Stimulated activated CD8-positive, alpha-beta memory T cell treated with anti-CD3 and anti-CD28 coated beads, Interleukin-7, amount 100 ng/mL, for 48 hours (primary cell): ENCODE results near the gene MTG2.

Source experiments
- DNase-seq, 2 donors: peaks; one replicate each; pipeline ENCODE4 v3.0.0-alpha.2; 2020; ENCODE audit warnings: low read depth in 1 of 2; ENCODE audit errors: extremely low read depth in 1 of 2

The MTG2 gene

DNA sequence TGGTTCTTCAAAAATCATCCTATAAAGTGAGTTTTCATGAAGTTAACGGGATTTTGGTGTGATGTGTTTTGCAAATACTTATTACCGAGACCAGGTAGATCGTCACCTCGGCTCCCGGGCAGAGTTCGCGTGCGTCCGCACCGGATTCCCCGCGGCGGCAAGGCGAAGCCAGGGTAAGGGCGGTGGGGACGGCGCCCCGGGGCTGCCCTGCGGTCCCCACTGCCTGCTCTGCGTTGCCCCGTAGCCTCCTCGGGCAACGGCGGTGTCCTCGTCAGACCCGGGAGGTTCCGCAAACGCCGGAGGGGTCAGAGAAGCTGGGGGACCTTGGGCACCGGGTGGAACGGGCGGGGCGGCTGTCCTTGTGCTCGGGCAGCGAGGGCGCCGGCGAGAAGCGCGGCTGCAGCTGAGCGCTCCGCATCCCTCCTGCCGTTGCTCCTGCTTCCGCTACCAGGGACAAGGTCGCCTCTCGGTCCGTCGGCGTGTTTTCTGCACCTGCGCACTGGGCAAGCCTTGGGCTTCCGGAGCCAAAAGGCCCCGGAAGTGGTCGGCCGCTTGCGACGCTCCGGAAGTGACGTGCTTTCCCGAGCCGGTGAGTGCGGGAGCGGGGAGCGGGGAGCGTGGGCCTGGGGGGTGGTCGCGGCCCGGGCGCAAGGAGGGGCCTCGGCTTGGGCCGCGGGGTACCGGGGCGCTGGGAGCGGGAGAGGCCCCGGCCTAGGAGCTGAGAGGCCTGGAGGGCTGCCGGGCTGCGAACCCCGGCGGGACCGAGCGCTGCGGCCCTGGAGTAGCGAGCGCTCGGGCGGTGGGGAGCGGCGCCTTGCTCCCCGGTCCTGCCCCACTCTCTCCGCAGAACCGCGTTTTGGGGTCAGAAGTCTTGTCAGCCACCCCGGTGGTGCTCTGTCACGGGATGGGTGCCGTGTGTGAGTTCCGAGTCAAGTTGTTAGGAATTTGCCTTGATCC, at the start of gene MTG2:
Gene MTG2 (plus strand): TSS at position 560 of the 957 bp plus-strand sequence. CDS start 10,393 bp downstream, outside the sequence.
- DNase-seq = peak; percentile 85 to 93

- no peak for DNase-seq
These were observed 49.6 kb upstream of the MTG2 start for GRCh38 chr20:62133051-62133845.

- DNase-seq = no peak
These were observed 49.0 kb upstream of the MTG2 start for GRCh38 chr20:62133864-62134263.

DNA sequence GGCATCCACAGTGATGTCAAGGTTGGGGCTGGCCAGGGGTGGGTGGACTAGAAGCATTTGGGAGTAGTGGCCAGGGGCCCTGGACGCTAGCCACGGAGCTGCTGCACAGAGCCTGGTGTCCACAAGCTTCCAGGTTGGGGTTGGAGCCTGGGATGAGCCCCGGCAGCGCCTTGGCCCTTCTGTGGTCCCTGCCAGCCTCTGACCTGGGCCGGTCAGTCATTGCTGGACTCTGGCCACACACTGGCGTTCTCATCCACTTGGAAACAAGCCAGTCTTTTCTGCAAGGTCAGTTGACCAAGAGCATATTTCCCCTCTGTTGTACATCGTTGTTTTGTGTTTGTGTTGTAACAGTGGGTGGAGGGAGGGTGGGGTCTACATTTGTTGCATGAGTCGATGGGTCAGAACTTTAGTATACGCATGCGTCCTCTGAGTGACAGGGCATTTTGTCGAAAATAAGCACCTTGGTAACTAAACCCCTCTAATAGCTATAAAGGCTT, 48.0 kb upstream of the MTG2 start:
- no peak for DNase-seq

DNA sequence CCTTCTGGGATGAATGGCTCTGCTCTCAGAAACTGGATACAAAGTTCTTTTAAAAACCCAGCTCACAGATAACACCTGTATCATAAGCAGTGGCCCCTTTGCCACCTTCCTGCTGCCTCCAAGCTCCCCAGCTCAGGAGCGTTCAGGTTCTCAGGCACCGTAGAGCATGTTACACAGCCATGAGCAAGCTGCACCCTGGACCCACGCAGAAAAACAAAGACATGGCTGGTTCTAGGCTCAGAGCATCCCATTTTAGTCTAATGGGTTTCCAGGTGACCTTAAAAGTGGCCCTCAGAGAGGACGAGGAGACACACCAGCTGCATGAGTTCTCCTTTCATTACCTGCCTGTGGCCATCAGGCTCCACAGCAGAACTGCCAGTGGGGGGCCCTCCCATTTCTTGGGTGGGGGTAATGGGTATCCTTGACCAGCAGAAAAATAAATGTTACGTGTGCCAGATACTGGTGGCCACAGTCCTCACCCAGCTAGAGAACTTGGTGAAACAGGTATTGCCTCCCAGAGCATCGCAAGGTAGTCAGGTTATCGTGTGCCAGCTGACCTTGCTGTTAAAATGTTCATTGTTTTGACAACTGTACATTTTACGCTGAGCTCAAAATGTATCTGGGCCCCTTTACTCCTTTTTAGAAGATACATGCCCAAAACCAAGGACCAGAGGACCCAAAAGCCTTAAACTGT, 47.1 kb upstream of the MTG2 start:
- DNase-seq = no peak

- DNase-seq = no peak
These were observed 46.3 kb upstream of the MTG2 start for GRCh38 chr20:62136283-62137091.

GRCh38 chr20:62137092-62137384, 45.8 kb upstream of the MTG2 start:
- DNase-seq = no peak

DNA sequence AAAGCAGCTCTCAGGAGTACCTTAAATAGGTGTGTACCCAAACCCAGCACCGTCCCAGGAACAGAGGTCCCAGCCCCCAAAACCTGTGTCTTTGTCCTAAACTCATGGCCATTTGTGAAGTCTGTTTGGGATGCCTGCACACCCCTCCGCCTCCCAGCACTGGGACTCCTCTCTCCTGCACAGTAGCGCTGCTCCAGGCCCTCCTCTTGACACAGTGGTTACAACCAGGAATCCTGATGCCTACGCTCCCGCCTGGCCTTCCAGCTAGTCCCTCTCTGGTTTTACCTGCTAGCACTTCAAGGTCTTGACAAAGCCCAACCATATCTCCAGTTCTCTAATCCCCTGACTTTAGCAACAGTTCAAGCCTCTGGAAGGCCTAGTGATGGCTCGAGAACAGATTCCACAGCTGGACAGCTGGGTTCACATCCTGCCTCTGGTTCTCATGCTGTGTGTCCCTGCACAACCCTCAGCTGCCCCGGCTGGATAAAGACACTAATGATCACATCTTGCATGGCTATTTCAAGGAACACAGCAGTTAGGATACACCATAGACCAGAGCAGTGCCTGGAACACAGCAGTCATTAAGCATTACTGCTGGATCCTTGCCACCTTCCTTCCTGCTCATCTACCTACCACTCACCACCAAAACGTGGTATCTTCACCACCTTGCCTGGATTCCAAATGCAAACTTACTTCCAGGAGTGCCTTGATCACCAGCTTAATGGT, 45.2 kb upstream of the MTG2 start:
- DNase-seq = no peak

- DNase-seq = no peak
These were observed 44.7 kb upstream of the MTG2 start for GRCh38 chr20:62138204-62138543.

- no peak for DNase-seq
These were observed 43.9 kb upstream of the MTG2 start for GRCh38 chr20:62138912-62139311.

DNA sequence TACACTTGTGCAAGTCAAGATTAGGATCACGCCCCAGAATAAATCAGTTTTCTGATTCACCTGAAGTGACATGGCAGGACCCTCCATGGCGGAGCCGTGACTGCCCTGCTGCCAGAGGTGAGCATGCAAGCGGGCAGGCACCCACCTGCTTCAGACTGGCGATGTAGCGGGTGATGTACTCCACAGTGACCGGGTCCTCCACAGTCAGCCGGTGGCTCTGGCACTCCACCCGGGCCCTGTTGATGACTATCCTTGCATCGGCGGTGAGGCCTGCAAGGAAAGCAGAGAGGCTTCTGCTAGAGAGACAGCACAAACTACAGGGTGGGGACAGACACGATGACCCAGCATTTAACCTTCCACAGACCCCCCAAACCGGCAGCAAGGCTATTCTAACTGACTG, 43.2 kb upstream of the MTG2 start:
- DNase-seq = no peak

GRCh38 chr20:62141043-62141396, 41.8 kb upstream of the MTG2 start:
- no peak for DNase-seq

DNA sequence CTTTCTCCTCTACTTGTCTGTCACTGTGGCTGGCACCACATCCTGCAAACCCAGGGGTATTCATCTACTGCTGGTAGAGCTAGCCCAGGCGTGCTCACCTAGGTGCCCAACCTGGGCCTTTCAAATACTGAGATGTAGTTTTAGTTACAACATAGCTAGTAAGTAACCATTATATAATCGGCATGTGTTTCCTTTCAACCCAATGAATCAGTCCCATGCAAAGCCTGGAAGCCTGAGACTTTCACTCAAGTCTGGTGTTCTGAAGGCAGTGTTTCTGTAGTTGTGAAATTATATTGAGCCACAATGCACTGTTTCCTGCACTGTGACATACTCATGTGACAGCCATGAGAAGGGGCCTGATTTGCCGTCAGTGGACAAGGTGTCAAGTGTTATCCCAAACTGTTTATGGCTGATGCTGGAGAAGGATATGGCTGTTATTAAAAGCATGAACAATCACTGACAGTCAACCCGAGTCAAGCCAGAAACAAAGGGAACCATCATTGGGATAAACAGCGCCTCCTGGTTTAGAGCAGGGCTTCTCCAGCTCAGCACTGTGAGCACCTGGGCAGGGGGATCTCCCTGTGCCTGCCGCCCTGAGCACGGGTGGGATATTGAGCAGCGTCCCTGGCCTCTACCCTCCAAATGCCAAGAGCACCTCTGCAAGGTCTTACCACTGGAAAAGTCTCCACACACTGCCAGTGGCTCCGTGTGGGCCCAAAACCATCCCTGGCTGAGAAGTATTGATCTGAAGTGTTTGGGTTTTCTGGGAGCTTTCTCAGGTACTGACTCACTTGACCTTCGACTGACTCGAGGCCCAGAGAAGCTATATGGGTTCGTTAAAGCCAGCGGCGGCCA, 41.2 kb upstream of the MTG2 start:
- no peak for DNase-seq

DNA sequence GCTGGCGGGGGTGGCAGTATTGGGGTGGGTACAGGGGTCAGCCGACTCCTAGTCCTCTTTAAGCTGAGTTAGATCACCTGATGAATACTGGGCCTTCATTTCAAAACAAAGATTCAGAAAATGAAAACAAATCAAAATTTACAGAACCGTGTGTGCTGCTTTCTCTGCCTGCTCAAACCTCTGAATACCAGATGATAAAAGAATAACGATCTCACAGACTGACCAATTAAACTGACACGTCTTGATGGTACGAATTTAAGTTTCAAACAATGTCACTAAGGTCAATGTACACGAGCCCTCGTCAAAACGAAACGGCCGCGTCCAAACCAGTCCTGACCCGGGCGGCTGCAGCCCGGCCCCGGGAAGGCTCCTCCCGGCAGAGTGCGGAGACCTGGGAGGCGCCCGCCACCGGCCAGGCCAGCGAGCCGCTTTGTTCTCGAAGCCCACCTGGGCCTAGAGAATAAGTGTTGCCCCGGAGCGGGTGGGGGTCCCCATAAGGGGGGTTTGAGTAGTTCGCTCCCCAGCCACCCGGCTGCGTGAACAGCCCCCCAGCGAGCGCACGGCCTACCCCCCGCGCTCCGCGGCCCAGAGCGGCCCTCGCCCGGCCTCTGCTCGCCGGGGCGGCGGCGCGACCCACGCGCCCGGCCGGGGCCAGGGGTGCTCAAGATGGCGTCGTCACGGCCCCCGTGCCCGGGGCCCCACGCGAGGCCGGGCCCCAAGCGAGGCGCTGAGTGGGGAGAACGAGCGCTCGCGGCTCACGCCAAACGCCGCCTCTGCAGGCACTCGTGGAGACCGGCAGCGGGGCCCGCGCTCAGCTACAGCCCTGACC, 40.4 kb upstream of the MTG2 start:
- no peak for DNase-seq

GRCh38 chr20:62143081-62143956, 39.5 kb upstream of the MTG2 start, which contains the start of the genes PSMA7 and SS18L1:
Gene PSMA7, minus strand, starts transcription at chr20:62143394. Its CDS starts 91 bp downstream, at chr20:62143303.
Gene SS18L1, plus strand, starts transcription at chr20:62143769. Its CDS starts 52 bp downstream, at chr20:62143821.
- DNase-seq = peak; percentile 69 to 76

DNA sequence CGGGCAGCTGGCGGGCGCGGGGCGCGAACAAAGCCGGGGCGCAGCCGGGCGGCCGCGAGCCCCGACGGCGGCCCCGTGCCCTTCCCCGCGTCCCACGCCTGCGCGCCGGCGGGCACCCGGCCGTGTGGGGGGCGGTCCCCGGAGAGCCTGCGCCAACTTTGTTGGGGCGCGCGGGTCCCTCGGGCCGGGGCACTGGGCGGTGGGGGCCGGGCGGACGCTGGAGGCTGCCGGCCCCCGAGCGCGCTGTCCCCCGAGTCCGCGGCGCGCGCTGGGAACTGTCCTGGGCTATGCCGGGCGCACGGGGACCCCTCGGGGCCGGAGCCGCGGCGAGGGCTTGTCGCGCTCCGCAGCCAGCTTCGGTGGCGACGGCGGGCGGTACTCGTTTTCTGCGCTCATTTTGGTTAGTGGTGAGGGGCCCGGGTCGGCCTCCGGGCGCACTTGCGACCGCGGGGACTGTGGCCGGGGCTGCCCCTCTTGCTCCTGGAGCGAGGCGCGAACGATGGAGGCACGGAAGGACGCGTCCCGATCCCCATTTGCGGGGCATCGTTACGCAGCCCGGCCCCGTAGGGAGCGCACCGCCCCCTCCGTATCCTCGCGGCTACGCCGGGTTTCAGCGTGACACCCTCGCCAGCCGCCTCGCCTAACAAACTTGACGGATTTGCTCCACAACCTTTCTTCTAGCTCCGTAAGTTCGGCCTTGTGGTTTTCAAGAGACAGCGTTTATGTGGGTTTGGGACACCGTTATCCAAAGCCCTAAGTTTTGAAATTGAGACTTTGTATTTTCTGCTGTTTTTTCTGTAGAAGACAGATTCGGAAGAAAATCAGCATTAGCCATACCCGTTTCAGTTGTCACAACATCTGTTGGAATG, 38.6 kb upstream of the MTG2 start:
- DNase-seq = no peak
